ENCODE data around the gene PACSIN2. TPM values are rescaled to one million over a fixed set of nuclear protein-coding genes. Genes with fewer than 3 reads are reported as not detected.

PACSIN2 gene
- total RNA-seq, 1 donor from 2014 or later, result 46.2 TPM

DNA sequence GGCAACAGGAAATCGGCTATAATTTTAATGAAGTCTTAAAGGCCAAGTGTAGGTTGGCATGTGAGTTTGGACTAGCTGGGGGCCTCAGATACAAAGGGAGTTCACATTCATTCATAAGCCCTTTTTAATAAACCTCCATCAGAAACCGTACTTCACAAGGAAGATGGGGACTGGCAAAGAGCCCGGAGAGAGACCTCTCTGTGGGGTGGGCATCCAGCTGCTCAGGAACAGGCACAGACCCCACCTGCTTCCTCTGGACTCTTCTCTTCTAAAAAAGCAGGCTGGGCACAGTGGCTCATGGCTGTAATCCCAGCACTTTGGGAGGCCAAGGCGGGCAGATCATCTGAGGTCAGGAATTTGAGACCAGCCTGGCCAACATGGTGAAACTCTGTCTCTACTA is 154.0 kb downstream of the PACSIN2 start:
- Histone ChIP-seq H3K27me3 (no peaks in the 10 kb centered on the region), H3K4me1 (peaks cover 12% of the 10 kb centered on the region), H3K36me3 (no peaks in the 10 kb centered on the region), H3K9me3 (no peaks in the 10 kb centered on the region), H3K4me3 (no peak overlapping the region), H3K27ac (no peak overlapping the region)
- DNase-seq (ENCODE audit: extremely low spot score in 2 of 2), result no peak
- intact Hi-C loops (cut with DNase I), result no loop called here
- no peak for TF ChIP-seq POLR2A (IDR thresholded peaks at IDR 0.05)
- TF ChIP-seq, protein P1, sequence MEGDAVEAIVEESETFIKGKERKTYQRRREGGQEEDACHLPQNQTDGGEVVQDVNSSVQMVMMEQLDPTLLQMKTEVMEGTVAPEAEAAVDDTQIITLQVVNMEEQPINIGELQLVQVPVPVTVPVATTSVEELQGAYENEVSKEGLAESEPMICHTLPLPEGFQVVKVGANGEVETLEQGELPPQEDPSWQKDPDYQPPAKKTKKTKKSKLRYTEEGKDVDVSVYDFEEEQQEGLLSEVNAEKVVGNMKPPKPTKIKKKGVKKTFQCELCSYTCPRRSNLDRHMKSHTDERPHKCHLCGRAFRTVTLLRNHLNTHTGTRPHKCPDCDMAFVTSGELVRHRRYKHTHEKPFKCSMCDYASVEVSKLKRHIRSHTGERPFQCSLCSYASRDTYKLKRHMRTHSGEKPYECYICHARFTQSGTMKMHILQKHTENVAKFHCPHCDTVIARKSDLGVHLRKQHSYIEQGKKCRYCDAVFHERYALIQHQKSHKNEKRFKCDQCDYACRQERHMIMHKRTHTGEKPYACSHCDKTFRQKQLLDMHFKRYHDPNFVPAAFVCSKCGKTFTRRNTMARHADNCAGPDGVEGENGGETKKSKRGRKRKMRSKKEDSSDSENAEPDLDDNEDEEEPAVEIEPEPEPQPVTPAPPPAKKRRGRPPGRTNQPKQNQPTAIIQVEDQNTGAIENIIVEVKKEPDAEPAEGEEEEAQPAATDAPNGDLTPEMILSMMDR (IDR thresholded peaks at IDR 0.05), result no peak
- no peak for TF ChIP-seq POLR2AphosphoS5 (IDR thresholded peaks at IDR 0.05; ENCODE audit: insufficient read depth in 1 of 2, low read depth in 1 of 2)

DNA sequence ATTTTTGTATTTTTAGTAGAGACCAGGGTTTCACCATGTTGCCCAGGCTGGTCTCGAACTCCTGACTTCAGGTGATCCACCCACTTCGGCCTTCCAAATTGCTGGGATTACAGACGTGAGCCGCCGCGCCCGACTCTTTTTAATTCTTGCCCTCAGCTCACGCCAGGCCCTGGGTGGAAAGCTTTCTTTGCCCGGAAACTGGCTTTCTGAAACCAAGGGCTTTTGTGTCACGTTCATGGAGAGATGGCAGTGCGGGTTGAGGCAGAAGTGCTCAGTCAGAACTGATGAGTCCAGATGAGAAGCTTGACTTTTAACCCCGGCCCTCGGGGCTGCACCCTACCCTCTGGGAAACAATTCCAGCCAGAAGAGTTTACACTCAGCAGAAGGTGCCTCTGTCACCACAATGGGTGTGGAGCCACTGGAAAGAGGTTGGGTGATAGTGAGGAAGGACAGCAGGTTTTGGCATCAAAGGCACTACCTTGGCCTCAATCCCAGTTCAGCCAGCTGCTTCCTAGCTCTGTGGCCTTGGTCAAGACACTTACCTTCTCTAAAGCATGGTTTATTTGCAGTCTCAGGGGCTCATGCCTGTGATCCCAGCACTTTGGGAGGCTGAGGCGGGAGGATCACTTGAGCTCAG is 157.0 kb downstream of the PACSIN2 start:
- TF ChIP-seq POLR2AphosphoS5 (IDR thresholded peaks at IDR 0.05; ENCODE audit: insufficient read depth in 1 of 2, low read depth in 1 of 2), result no peak
- peak overlapping the region; percentile 22 for H3K27ac ChIP-seq
- no peaks in the 10 kb centered on the region for H3K9me3 ChIP-seq
- H3K27me3 ChIP-seq, result no peaks in the 10 kb centered on the region
- no peak overlapping the region for H3K4me3 ChIP-seq
- intact Hi-C loops (cut with DNase I), result no loop called here
- no peak for DNase-seq (ENCODE audit: extremely low spot score in 2 of 2)
- peaks cover 26% of the 10 kb centered on the region for H3K4me1 ChIP-seq
- no peaks in the 10 kb centered on the region for H3K36me3 ChIP-seq

DNA sequence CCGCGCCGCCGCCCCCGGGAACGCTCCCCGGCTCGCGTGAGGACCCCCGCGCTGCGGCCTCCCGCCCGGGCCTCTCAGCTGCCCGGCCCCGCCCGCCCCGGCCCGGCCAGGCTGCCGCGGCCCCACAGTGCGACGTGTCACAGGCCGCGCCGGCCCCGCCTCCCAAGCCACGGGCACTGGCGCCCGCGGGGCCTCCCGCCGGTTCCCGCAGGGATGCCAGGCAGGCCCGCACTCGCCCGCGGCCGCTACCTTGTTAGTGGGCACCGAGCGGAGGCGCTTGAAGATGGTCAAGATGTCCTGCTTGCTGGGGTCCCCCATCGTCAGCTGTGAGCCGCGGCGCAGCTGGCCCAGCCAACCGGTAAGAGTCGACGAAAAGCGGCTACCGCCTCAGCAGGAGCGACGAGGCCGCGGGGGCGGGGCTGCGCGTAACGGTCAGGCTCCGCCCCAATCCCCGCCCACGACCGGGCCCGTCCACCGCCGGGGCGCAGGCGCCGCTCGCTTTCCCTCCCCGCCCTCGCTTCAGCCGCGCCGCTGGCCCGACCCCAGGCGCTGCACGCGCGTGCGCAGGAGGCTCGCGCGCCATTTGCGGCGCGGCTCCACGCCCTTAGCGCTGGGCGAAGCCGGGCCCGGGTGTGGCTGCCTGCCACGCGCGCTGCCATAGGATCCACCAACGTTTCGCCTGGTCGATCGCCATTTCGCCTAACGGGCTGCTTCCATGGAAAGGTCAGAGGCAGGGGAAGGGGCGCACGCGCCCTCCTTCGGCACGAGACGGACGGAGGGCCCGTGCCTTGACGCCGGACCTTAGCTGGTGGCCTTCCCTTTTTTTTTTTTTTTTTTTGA is 157.9 kb downstream of the PACSIN2 start, which contains the start of gene ARFGAP3:
TSS of gene ARFGAP3 (minus strand) at position 409 of the 840 bp plus-strand sequence. CDS start at position 318, 91 bp downstream.
- peak within 1 kb of the TSS; percentile 66 to 96 for H3K4me3 ChIP-seq
- DNase-seq (ENCODE audit: extremely low spot score in 2 of 2), result peak in 1 of 2 donors; percentile 94
- H3K9me3 ChIP-seq, result no peaks in the 10 kb centered on the region
- no peaks in the 10 kb centered on the region for H3K36me3 ChIP-seq
- intact Hi-C loops (cut with DNase I), result no loop called here
- H3K27ac ChIP-seq, result peak within 1 kb of the TSS; percentile 87
- TF ChIP-seq POLR2A (IDR thresholded peaks at IDR 0.05), result peak; percentile 53 to 81
- TF ChIP-seq POLR2AphosphoS5 (IDR thresholded peaks at IDR 0.05; ENCODE audit: insufficient read depth in 1 of 2, low read depth in 1 of 2), result peak in 1 of 2 donors; percentile 88
- TF ChIP-seq, protein P1 (IDR thresholded peaks at IDR 0.05), result no peak
- H3K27me3 ChIP-seq, result no peaks in the 10 kb centered on the region
- H3K4me1 ChIP-seq, result peaks cover 26% of the 10 kb centered on the region

DNA sequence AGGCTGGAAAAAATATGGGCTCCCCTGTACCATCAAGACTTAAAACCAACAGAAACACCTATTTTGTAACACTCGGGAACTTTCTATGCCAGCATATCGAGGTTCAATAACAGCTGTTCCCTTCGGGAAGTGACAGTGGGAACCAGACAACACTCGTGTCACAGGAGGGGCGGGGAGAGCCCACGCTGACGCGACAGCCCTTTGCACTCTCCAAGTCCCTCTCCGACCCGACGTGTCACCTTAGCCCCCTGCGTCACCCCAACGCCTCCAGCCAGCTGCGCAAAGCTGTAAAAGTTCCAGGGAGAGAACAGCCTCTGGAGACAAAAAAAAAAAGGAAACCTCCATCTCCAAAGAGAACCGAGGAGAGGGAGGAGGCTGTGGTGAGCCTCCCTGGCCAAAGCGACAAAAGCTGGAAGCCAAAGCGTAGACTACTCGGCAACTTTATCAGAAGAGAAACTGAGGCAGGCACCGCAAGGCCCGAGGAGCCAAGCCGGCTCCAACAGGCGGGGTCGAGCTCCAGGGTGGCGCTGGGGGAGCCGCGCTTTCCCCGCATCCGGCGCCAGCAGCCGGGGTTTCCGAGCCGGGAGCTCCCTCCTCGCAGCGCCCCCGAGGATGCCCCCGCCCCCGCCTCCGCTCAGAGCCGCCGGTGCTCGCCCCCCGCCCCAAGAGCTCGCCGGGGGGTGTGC is 158.6 kb downstream of the PACSIN2 start:
- Histone ChIP-seq H3K27ac (peak overlapping the region; percentile 87), H3K4me1 (peaks cover 26% of the 10 kb centered on the region), H3K36me3 (no peaks in the 10 kb centered on the region), H3K4me3 (peak overlapping the region; percentile 66 to 96), H3K27me3 (no peaks in the 10 kb centered on the region), H3K9me3 (no peaks in the 10 kb centered on the region)
- intact Hi-C loops (cut with DNase I), result no loop called here
- TF ChIP-seq POLR2AphosphoS5 (IDR thresholded peaks at IDR 0.05; ENCODE audit: insufficient read depth in 1 of 2, low read depth in 1 of 2) (peak in 1 of 2 donors; percentile 38), POLR2A (IDR thresholded peaks at IDR 0.05) (no peak)
- DNase-seq (ENCODE audit: extremely low spot score in 2 of 2), result no peak

DNA sequence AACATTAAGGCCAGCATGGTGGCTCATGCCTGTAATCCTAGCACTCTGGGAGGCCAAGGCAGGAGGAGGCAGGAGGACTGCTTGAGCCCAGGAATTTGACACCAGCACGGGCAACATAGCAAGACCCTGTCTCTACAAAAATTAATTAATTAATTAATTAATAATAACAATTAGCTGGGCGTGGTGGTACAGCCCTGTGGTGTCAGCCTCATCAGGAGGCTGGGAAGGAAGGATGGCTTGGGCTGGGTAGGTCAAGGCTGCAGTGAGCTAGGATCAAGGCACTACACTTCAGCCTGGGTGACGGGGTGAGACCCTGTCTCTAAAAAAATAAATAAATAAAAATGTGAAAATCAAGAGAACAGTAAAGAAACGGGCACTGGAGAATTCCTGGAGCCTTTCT is 159.2 kb downstream of the PACSIN2 start:
- peaks cover 26% of the 10 kb centered on the region for H3K4me1 ChIP-seq
- H3K36me3 ChIP-seq, result no peaks in the 10 kb centered on the region
- no peak for DNase-seq (ENCODE audit: extremely low spot score in 2 of 2)
- intact Hi-C loops (cut with DNase I), result no loop called here
- H3K9me3 ChIP-seq, result no peaks in the 10 kb centered on the region
- TF ChIP-seq, protein P1 (IDR thresholded peaks at IDR 0.05), result no peak
- TF ChIP-seq POLR2A (IDR thresholded peaks at IDR 0.05) (no peak), POLR2AphosphoS5 (IDR thresholded peaks at IDR 0.05; ENCODE audit: insufficient read depth in 1 of 2, low read depth in 1 of 2) (no peak)
- H3K27ac ChIP-seq, result peak overlapping the region; percentile 87
- no peaks in the 10 kb centered on the region for H3K27me3 ChIP-seq
- peak overlapping the region; percentile 66 to 96 for H3K4me3 ChIP-seq
